ENCODE data around the gene PDLIM7.

Gene PDLIM7

DNA sequence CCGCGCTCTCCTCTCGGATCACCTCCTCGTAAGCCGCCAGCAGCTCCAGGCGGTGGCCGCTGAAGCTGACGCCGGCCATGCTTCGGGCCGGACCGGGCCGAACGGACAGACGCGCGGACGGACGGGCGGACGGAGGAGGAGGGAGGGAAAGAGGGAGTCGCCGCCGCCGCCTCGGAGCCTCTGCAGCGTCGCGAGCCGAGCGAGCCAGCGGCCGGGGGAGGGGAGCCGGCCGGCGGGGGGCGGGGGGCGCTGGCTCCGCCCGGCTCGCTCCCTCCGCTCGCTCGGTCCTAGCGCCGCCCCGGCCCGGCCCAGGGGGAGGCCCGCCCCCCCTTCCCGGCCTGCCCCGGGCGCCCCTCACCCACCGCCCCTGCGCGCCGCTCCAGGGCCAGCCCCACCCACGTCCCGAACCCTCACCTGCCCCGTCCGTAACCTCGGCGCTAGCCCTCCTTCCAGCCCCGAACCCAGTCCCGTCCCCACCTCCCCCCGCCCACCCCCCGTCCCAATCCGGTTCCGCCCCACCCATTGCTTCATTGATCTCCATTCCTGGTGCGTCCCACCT, 23.9 kb downstream of the PDLIM7 start, which contains the start of gene DBN1:
TSS of gene DBN1 (minus strand) at position 192 of the 559 bp plus-strand sequence. CDS start at position 79, 113 bp downstream.
- DNase-seq (ENCODE audit: low read depth in 2 of 2), result no peak

DNA sequence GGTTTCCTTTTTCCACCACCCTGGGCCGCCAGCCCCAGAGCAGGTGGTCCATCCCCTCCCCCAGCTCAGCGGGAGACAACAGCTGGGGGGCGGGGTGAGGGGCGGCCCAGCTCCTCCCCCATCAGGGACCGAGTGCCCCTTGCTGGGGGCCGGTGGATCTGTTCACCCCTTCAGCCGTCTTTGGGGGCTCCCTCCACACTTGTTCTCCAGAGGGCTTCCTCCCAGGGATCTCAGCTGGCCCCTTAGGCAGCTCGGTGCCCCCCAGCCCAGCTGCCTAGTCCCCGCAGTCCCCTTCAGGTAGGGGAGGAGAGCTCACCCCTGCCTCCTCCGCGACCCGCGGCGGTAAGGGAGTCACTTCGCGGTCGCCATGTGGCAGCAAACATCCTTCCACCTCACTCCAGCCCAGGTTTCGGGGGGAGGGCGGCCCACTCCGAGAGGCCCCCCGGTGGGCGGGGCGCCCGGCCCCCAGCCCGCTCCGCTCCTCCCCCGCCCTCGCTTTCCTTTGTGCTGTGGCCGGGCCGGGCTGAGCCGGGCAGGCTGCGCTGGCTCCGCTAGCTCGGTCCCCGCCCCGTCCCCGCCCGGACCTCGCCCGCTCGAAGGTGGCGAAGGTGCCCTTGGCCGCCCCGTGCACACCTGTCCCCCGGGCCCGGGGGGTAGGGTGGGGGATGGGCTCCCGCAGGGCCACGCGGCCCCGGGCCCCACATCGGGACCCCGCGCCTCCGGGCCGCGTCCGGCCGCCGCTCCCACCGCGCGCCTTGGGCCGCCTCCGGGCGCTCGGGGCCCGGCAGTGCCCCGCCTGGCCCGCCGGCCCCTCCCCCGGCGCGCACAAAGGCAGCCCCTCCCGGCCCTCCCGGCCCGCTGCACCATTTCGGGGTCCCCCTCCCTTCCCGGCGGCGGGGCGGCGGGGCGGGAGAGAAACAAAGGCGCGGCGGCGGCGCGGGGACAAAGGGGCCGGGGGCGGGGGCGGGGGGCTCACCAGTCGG, 24.7 kb downstream of the PDLIM7 start:
- peak; percentile 46 to 77 for DNase-seq (ENCODE audit: low read depth in 2 of 2)

DNA sequence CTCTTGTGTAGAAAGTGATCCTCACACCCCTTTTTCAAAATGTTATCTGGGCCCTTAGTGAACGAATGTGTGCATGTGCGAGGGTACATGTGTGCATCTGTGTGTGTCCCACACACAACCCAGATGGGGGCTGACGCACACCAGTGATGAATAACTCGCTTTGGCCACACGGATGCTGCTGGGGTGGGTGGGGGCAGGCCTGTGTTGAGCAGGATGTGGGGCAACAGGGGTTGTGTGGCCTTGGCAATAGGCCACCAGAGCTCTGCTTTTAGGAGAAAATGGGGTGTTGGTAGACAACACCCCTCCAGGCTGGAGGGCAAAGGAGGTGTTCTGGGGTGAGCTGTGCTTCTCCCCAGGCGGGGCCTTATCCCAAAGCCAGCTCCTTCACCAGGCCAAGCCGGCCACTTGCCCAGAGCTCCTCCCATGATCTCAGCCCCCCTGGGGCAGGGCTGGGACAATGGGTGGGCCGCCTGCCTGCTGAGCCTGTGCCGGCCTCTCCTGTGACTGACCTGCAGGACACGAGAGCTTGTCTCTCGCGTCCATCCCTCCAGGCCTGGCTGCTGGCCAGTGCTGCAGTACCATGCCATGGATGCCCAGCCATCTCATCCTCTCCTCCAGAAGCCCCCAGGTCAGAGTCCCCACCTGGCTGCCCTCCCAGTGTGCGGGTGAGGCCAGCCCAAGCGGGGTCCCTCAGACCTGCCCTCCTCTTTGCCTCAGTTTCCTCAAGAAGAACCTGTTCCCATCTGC, 25.6 kb downstream of the PDLIM7 start:
- peak; percentile 35 to 67 for DNase-seq (ENCODE audit: low read depth in 2 of 2)

DNA sequence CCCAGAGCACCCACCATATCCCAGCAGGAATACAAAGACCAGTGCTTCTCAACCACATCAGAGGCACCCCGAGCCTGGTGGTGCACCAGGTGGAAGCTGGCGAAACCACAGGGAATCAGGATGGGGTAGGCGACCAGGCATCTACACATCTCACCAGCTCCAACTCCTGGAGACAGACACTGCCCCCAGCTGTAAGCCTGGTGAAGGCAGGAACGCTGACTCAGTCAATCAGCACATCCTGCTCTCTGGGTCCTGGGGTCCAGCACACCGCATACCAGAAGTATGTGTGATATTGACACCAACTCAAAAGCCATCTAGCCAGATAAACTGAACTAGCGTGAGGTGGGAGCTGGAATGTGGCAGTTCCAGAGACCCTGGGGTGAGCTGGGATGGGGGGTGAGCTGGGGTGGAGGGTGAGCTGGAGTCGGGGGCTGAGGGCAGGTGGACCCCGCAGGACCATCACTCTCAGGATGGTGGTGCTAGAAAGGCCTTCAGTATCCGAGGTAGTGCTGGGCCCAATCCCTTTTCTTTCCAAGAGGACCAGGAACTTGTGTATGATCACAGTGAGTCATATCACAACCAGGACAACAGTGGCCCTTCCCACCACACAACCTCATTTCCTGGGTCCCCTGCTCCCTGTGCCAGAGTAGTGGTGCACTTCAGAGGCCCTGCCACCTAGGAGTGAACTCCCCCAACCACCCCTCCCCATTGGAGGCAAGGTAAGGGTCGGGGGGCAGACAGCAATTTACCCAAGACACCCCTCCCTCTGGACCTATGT, 26.5 kb downstream of the PDLIM7 start:
- no peak for DNase-seq (ENCODE audit: low read depth in 2 of 2)

DNA sequence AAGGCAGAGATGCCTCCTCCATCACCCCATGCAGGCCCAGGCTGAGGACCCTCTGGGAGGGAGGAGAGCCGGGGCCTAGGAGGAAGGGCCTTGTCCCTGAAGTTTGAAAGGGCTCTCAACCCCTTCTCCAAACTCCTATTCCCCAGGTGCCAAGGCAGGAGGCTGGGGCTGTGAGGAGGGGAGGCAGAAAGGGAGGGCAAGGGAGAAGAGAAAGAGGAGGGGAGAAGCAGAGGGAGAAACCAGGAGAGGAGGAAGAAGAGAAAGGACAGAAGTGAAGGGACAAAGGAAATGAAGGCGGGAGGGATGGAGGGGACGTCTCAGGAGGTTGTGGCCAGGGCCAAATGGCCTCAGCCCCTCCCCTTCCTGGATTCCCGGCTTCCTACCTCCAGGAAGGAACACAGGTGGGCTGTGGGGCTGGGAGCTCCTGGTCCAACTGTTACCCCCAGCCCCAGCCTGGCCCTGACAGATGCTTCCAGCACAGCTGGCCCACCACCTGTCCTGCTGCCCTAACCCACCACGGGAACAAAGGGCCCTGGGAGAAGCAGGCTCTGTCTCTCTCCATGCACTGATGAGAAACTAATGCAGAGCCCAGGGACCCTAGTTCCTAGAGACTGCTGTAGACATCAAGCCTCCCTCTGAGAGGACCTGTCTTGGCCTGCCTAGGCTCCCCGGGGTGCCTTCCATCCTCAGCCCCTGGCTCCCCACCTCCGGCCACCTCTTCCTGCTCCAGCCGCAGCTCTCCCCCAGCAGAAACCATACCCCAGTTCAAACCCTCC, 27.5 kb downstream of the PDLIM7 start:
- no peak for DNase-seq (ENCODE audit: low read depth in 2 of 2)

DNA sequence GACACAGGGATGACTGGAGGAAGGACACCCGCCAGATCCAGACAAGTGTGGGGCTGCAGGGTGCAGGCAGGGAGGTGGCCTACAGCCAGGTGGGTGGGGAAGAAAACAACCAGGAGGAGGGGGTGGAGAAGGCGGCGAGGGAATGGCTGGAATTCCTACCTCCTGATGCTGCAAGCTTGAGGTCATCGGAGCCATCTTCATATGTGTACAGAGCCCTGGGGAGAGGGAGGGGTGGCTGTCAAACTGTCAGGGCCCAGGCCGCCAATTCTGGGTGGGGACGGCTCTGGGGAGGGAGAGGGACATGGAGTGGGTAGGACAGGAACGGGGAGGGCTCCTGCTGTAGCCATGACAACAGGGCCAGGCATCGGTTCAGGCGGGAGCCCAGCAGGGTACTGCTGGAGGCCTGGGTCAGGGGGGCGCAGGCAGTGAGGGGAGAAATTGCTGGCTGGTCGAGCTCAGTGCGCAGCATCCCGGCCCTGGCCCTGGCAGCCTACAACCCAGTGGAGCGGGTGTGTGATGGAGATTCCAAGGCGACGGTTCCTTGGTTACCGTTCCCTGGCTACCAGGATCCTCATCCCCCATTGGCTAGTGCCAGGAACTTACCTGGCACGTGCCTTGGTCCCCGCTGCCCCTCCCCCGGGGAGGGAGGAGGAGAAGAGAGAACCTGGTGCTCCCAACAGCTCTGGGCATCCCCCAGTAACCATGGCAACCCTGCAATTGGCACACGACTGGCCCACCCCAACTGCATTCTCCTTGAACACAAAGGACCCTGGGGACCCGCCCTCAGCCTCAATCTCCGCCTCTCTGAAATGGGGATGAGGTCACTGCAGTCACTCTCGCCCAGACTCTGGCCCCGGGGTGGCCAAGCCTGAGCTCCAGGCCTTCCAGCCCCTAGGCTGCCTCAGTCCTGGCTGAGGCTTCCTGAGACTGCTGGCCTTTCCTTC, 28.4 kb downstream of the PDLIM7 start:
- DNase-seq (ENCODE audit: low read depth in 2 of 2), result no peak

DNA sequence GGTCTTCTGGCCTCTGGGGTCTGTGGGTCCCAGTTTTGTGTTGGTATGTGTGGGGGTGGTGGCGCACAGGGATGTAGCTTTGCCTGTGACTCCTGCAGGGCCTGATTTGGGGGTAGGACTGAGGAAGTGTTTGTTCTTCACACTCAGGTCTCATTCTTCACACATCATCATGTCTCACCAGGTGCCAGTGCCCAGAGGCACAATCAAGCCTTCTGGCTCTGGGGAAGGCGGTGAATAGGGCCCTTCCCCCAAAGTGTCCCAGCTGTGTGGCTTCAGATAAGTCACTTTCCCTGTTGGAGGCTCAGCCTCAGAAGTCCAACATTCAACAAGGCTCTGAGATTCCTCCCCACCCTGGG, 29.1 kb downstream of the PDLIM7 start:
- no peak for DNase-seq (ENCODE audit: low read depth in 2 of 2)

DNA sequence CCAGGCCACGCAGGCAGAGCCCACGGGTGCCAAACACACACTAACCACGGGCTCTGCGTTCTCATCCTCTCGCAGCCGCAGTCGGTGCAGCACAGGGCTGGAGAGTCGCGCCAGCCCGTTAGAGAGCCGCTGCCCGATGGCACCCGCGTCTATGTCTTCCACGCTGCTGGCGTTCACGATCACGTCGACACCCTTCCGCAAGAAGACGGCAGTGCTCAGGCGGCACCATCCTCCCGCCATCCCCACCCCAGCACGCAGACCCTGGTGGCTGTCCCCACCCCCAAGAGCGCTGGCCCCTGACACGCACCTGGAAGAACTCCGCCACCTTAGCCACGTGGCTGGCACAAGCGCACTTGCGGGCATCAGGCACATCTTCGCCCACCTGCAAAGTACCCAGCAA, 30.0 kb downstream of the PDLIM7 start:
- no peak for DNase-seq (ENCODE audit: low read depth in 2 of 2)

DNA sequence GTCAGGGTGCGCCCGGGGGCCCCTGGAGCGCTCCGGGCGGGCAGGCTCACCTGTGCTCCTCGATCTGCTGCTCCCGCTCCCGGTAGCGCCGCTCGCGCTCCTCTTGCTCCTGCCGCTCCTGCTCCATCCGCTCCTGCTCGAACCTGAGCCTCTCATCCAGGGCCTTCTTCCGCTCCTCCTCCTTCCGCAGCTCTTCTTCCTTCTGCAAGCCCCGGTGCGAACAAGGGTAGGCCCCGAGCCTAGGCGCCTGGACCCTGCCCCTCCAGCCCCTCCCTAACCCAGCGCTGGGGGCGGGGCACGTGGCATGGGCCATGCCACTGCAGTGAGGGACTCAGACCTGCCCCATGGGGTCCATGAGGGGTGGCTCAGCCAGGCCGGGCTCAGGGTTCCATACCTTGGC, 30.5 kb downstream of the PDLIM7 start:
- no peak for DNase-seq (ENCODE audit: low read depth in 2 of 2)

DNA sequence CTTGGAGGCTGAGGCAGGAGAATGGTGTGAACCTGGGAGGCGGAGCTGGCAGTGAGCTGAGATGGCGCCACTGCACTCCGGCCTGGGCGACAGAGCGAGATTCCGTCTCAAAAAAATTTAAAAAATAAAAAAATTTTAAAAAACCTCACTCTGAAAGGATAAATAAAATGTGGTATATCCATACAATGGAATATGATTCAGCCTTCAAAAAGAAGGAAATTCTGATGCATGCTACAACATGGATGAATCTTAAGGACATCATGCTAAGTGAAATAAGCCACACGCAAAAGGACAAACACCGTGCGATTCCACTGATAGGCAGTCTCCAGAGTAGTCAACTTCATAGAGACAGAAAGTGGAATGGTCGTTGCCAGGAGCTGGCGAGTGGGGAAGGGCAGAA, 32.4 kb downstream of the PDLIM7 start:
- no peak for DNase-seq (ENCODE audit: low read depth in 2 of 2)

DNA sequence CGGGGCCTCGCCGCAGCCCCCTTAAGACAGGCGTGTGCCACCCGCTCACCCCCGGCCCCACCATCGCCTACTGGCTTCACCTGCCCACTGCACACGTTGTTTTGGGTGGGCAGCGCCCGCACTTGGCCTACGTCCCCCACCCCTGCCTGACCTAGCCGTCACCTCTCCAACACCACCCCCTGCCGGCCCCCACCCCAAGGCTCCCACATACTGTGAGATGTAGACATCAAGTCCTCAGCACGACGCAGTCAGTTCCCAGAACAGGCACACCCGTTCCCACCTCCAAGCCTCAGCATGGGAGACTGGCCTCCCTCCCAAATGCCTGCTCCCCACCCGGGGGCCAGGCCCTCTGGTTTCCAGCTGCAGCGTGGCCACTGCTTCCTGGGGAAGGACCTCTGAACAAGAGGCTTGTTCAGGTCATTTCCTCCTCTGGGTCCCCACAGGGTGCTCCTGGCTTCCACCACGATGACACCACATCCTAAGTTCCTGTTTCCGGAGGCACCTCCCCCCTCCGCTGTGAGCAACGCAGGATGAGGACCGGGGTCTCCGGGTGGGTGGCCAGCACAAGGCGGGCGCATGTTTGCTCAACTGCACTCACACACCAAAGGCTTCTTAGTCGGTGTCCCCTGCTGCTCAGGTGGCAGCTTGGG, 35.3 kb downstream of the PDLIM7 start:
- no peak for DNase-seq (ENCODE audit: low read depth in 2 of 2)

DNA sequence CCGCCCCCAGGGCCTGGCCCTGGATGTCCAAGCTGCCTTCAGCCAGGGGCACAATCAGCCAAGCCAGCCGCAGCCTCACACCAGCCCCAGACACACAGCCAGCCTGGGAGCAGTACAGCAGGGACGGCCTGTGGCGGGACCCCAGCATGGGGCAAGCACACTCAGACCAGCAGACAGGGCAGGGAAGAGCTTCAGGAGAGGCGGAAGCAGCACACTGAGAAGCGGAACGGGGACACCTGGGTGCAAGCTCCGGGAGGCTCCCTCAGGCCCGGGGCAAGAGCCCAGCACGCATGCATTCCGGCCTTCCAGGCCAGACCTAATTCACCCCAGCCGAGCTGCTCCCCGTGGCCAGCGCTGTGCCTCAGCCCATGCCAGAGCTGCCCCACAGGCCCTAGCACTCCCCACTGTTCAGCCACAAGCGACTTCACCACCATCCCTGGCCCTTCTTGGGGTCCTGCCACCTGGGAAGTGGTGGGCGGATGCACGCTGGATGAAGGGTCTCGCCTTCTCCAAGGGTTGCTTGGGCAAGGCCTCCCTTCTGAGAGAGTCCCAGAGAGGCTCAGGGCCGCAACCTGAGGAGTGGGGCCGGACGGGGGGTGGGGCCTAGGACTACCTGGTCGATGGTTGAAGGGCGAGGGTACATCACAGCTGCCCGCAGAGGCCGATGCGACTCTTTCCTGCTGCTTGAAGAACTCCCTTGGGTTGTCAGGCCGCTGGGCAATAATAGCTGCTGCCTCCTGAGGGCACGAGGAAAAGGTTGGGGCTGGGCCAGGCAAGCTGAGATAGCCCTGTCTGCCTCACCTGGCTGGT, 37.4 kb downstream of the PDLIM7 start:
- no peak for DNase-seq (ENCODE audit: low read depth in 2 of 2)

DNA sequence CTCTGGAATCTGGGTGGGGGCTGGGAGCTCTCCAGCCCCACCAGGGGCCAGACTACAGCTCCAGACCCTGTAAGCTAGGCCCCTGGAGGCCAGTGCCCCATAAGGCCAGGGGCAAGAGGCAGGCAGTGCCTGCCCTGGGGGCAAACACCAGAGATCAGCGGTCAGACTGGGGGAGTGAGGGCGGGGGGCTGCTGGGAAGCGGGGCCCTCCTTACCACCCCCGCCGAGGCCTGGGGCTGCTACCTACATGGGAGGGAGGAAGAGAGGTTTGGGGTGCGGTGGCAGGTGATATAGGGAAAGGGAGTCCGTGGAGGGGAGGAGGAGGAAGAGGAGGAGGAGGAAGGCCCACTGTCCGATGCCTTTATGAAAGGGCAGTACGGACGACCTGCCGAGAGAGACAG, 38.0 kb downstream of the PDLIM7 start:
- no peak for DNase-seq (ENCODE audit: low read depth in 2 of 2)

DNA sequence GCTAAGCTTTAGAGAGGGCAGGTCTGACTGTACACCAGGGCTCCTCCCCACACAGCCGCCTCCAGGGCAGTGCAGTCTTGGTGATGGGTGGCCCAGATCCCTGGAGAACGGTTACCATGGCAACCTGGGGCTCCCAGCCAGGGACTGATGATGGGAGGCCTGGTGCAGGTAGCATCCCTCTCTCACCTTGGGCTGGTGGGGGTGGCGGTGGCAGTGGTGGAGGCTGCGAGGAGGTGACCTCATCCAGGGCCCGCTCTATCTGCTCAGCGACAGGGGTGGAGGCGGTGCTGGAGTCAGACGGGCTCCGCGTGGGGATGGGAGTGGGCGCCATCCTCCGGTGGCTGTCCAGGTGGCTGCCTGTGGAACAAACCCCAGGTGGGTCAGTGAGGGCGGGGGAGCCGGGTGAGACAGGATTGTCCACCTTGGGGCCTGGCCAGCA, 38.5 kb downstream of the PDLIM7 start:
- no peak for DNase-seq (ENCODE audit: low read depth in 2 of 2)

DNA sequence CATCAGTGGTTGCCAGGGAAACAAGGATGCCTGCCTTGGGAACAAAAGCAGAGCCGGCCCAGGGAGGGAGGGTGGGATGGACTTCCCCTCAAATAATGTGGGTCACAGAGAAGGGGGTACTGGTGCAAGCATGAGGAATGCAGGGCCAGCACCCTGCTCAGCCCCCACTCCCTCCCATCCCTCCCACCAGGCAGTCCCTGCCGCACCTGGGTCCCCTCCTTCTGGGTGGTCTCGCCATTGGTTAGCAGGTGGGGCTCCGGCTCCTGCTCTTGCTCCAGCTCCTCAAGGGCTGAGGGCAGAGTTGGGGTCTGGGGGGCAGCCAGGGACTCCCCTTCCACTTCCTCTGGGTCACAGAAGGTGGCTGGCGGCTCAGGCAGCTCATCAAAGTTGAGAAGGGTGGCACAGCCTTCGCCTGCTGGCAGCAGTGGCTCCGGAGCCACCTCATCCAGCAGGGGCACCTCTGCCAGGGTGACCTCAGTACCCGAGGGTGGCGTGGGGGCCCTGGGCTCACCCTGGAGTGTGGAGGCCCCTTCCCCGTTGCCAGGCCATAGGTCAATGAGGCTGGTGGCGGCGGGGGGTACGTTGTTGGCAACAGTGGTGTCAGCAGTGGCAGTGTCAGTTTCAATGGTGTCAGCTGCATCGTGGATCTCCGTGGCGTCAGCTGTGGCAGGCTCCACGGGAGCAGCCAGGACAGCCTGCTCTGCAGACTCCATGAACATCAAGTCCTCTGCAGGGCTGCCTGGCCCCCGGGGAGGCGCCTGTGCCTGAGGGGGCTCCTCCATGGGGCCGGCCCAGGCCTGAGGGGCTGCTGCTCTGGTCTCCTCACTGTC, 39.3 kb downstream of the PDLIM7 start:
- no peak for DNase-seq (ENCODE audit: low read depth in 2 of 2)

DNA sequence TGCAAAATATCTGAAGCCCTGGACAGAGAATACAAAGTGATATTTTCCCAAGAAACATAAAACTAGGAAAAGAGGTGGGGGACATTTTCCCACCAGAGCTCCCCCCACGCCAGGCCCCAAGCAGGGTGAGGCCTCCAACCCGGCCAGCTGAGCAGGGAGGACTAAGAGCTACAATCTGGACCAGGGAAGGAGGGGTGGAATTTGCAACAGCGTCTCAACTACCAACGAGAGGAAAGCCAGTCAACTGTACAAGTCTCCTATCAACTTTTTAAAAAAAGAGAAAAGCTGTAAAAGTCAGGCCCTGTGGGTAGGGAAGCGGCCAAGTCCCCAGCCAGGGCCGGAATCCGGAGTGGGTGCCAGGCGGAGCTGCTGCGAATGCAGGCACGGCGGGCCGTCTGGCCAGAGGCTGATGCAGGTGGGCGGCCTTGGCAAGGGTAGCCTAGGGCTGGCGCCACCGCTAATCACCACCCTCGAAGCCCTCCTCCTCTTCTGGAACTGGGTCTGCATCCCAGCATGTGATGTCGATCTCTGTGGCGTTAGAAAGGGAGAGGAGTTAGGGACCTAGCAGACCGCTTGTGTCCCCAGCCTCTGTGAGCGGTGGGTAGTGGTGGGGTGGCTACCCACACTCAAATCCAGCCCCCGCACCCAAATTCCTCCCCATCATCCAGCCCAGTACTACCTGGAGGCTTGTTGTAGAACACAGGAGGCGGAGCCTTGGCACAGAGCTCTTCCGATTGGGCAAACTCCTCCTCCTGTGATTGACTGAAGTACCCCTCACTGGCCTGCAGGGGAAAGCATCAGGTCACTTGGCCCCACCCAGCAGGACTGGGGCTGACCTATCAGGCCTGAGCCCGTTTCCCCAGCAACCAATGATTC, 40.2 kb downstream of the PDLIM7 start:
- DNase-seq (ENCODE audit: low read depth in 2 of 2), result no peak

DNA sequence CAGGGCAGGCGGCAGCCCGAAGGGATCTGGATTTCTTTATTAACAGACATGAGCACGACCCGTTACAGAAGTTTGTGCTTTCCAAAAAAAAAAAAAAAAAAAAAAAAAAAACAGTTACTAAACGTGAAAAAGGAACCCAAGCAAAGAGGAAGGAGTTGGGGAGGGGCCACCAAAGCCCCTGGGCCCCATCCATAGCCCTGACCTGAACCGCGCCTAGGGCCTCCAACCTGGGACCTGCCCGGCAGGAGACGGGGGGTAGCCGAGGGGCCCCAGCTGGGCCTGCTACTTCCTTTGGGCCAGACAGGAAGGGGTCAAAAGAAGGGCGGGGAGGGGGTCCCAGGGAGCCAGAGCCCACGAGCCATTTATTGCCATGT, 40.8 kb downstream of the PDLIM7 start:
- DNase-seq (ENCODE audit: low read depth in 2 of 2), result no peak

Measured in stimulated activated CD8-positive, alpha-beta memory T cell treated with anti-CD3 and anti-CD28 coated beads, Interleukin-7, amount 100 ng/mL, for 4 hours (primary cell).